Chondrocyte (in vitro differentiated cells): Measurements from ENCODE around the gene DHRS13. TPM values are rescaled to one million over a fixed set of nuclear protein-coding genes. Genes with fewer than 3 reads are reported as not detected.

Experiments
- DNase-seq: peaks from one replicate; pipeline ENCODE4 v3.0.0; 2021; ENCODE audit warnings: mixed read lengths, low spot score
- H3K27ac Mint-ChIP-seq: one replicate; pipeline ENCODE4 v1.8.0; 2021; ENCODE audit warnings: mild to moderate bottlenecking, moderate library complexity, mixed read lengths; ENCODE audit not compliant: unreplicated experiment
- H3K27me3 Mint-ChIP-seq: 2 replicates; pipeline ENCODE4 v1.8.0; 2021; ENCODE audit warnings: low read depth, mixed read lengths
- H3K36me3 Mint-ChIP-seq: 2 replicates; pipeline ENCODE4 v1.8.0; 2021; ENCODE audit warnings: low read depth, mixed read lengths
- H3K4me1 Mint-ChIP-seq: 2 replicates; pipeline ENCODE4 v1.8.0; 2021; ENCODE audit warnings: low read depth, mild to moderate bottlenecking, mixed read lengths
- H3K4me3 Mint-ChIP-seq: one replicate; pipeline ENCODE4 v1.8.0; 2021; ENCODE audit warnings: mild to moderate bottlenecking, moderate library complexity, mixed read lengths; ENCODE audit not compliant: unreplicated experiment
- H3K9me3 Mint-ChIP-seq: 2 replicates; pipeline ENCODE4 v1.8.0; 2021; ENCODE audit warnings: low read depth, mixed read lengths
- CTCF ChIP-seq: fragments of 200-600 bp; sonication (generic); IDR thresholded peaks from 2 replicates; pipeline ENCODE4 v1.5.0; 2021; ENCODE audit warnings: antibody characterized with exemption, mild to moderate bottlenecking, moderate library complexity
- total RNA-seq: library from RNA; stranded (reverse); gene quantifications from 3 replicates; pipeline ENCODE4 v1.2.1, GENCODE V29; 2021

Gene DHRS13
- total RNA-seq, 1 donor from 2014 or later = 5.8 TPM

GRCh38 chr17:28946239-28946638 is 43.4 kb upstream of the DHRS13 start:
- H3K27ac Mint-ChIP-seq = peak overlapping the region; percentile 92
- no peak for TF ChIP-seq CTCF
- no peak for DNase-seq
- no peaks in the 10 kb centered on the region for H3K9me3 Mint-ChIP-seq
- peaks cover 44% of the 10 kb centered on the region for H3K4me1 Mint-ChIP-seq
- H3K36me3 Mint-ChIP-seq = peaks cover 3% of the 10 kb centered on the region
- no peak overlapping the region for H3K4me3 Mint-ChIP-seq
- H3K27me3 Mint-ChIP-seq = no peaks in the 10 kb centered on the region

- no peak for DNase-seq
Measured at GRCh38 chr17:28944862-28945741, 42.2 kb upstream of the DHRS13 start.

GRCh38 chr17:28944343-28944742 is 41.5 kb upstream of the DHRS13 start:
- Mint-ChIP-seq H3K36me3 (peaks cover 3% of the 10 kb centered on the region), H3K27me3 (no peaks in the 10 kb centered on the region), H3K4me3 (no peak overlapping the region), H3K4me1 (peaks cover 59% of the 10 kb centered on the region), H3K27ac (peak overlapping the region; percentile 6), H3K9me3 (no peaks in the 10 kb centered on the region)
- DNase-seq = no peak
- TF ChIP-seq CTCF = no peak

More at GRCh38 chr17:28944862-28945741, 42.2 kb upstream of the DHRS13 start:
- Mint-ChIP-seq H3K4me1 (peaks cover 52% of the 10 kb centered on the region), H3K27ac (peak overlapping the region; percentile 92), H3K36me3 (peaks cover 3% of the 10 kb centered on the region), H3K4me3 (no peak overlapping the region), H3K9me3 (no peaks in the 10 kb centered on the region), H3K27me3 (no peaks in the 10 kb centered on the region)
- TF ChIP-seq CTCF = no peak

- no peak for DNase-seq
- H3K27ac Mint-ChIP-seq = no peak overlapping the region
- H3K4me1 Mint-ChIP-seq = peaks cover 58% of the 10 kb centered on the region
- TF ChIP-seq CTCF = no peak
- H3K4me3 Mint-ChIP-seq = no peak overlapping the region
- H3K27me3 Mint-ChIP-seq = no peaks in the 10 kb centered on the region
- peaks cover 6% of the 10 kb centered on the region for H3K36me3 Mint-ChIP-seq
- H3K9me3 Mint-ChIP-seq = no peaks in the 10 kb centered on the region
Measured at GRCh38 chr17:28942925-28943324, 40.0 kb upstream of the DHRS13 start.

GRCh38 chr17:28941251-28941650 is 38.4 kb upstream of the DHRS13 start:
- H3K4me1 Mint-ChIP-seq = peaks cover 47% of the 10 kb centered on the region
- TF ChIP-seq CTCF = no peak

More at GRCh38 chr17:28941251-28941650, 38.4 kb upstream of the DHRS13 start:
- no peaks in the 10 kb centered on the region for H3K9me3 Mint-ChIP-seq
- H3K36me3 Mint-ChIP-seq = peaks cover 6% of the 10 kb centered on the region
- H3K27me3 Mint-ChIP-seq = no peaks in the 10 kb centered on the region
- H3K27ac Mint-ChIP-seq = no peak overlapping the region
- no peak for DNase-seq
- H3K4me3 Mint-ChIP-seq = no peak overlapping the region
